Epithelial cell of proximal tubule (primary cell): Measurements from ENCODE around the gene PLXNB2. TPM values are rescaled to one million over a fixed set of nuclear protein-coding genes. Genes with fewer than 3 reads are reported as not detected.

Experiments
- DNase-seq: peaks from one replicate; pipeline ENCODE4 v3.0.0-alpha.2; 2011; ENCODE audit warnings: low read depth
- H3K4me3 ChIP-seq: 2 replicates; pipeline ENCODE4 v1.5.1; 2011; ENCODE audit warnings: low read depth, mild to moderate bottlenecking, low read length
- CTCF ChIP-seq: conservative IDR thresholded peaks from 2 replicates; pipeline ENCODE4 v1.5.1; 2012; ENCODE audit warnings: low read depth, mild to moderate bottlenecking, low read length
- total RNA-seq: library from RNA; depleted of rRNA; stranded (reverse); fragments of >200 nt; gene quantifications from 2 replicates; pipeline ENCODE4 v1.2.3, GENCODE V29; 2015

Gene PLXNB2
- total RNA-seq, 1 donor from 2014 or later: 177 TPM

- no peak for DNase-seq
These were observed 23.6 kb downstream of the PLXNB2 start for GRCh38 chr22:50283821-50284220.

GRCh38 chr22:50282361-50283155, 24.9 kb downstream of the PLXNB2 start:
- no peak for DNase-seq
- TF ChIP-seq CTCF: no peak
- no peak overlapping the region for H3K4me3 ChIP-seq

More at GRCh38 chr22:50283821-50284220, 23.6 kb downstream of the PLXNB2 start:
- H3K4me3 ChIP-seq: no peak overlapping the region
- TF ChIP-seq CTCF: no peak

- no peak for DNase-seq
- no peak for TF ChIP-seq CTCF
- no peak overlapping the region for H3K4me3 ChIP-seq
These were observed 25.5 kb downstream of the PLXNB2 start for GRCh38 chr22:50281957-50282356.

- no peak overlapping the region for H3K4me3 ChIP-seq
- TF ChIP-seq CTCF: no peak
- DNase-seq: no peak
These were observed 26.1 kb downstream of the PLXNB2 start for GRCh38 chr22:50281384-50281760.

- TF ChIP-seq CTCF: no peak
- H3K4me3 ChIP-seq: no peak overlapping the region
These were observed 26.6 kb downstream of the PLXNB2 start for GRCh38 chr22:50280708-50281383.

GRCh38 chr22:50280022-50280707, 27.3 kb downstream of the PLXNB2 start:
- H3K4me3 ChIP-seq: no peak overlapping the region
- no peak for TF ChIP-seq CTCF
- no peak for DNase-seq

More at GRCh38 chr22:50280708-50281383, 26.6 kb downstream of the PLXNB2 start:
- DNase-seq: no peak
